Measurements from ENCODE around the gene PPBP.
A peak's percentile ranks its signal among the peaks of the same experiment; 100 is the strongest.

The PPBP gene

DNA sequence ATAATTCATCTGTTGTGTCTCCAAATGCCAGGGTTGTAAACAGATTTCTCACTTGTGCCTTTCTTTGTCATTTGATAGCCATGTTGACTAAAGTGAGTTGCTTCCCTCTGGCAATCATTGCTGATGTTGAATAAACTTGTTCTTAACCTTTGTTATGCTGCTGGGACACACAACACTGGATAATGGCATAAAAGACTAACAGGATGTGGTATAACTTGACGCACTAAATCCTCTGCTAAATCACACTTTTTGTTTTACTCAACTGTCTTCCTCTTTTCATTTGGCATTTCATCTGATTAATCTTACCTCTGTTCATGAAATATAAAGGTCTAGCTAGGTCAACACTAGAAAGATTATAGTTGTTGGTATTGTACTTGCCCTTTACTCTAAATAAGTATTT, 28.1 kb upstream of the PPBP start:
- Histone ChIP-seq H3K4me3 (ENCODE audit: low read depth in 1 of 2, low read length in 2 of 2) (no peak overlapping the region), H3K27me3 (ENCODE audit: low read depth, low read length) (no peaks in the 10 kb centered on the region), H3K9me3 (ENCODE audit: control insufficient read depth in 1 of 2, low read length in 2 of 2) (no peaks in the 10 kb centered on the region), H3K36me3 (ENCODE audit: control insufficient read depth in 1 of 2, insufficient read depth in 2 of 2, low read length in 2 of 2) (no peaks in the 10 kb centered on the region), H3K27ac (ENCODE audit: low read length) (no peak overlapping the region), H3K4me1 (ENCODE audit: control insufficient read depth in 1 of 2, insufficient read depth in 2 of 2, low read length in 2 of 2) (no peaks in the 10 kb centered on the region)

- Histone ChIP-seq H3K4me3 (ENCODE audit: low read depth in 1 of 2, low read length in 2 of 2) (no peak overlapping the region), H3K27ac (ENCODE audit: low read length) (no peak overlapping the region), H3K4me1 (ENCODE audit: control insufficient read depth in 1 of 2, insufficient read depth in 2 of 2, low read length in 2 of 2) (no peaks in the 10 kb centered on the region), H3K36me3 (ENCODE audit: control insufficient read depth in 1 of 2, insufficient read depth in 2 of 2, low read length in 2 of 2) (no peaks in the 10 kb centered on the region), H3K9me3 (ENCODE audit: control insufficient read depth in 1 of 2, low read length in 2 of 2) (no peaks in the 10 kb centered on the region), H3K27me3 (ENCODE audit: low read depth, low read length) (no peaks in the 10 kb centered on the region)
Observed at GRCh38 chr4:74015126-74015780, 27.3 kb upstream of the PPBP start.

DNA sequence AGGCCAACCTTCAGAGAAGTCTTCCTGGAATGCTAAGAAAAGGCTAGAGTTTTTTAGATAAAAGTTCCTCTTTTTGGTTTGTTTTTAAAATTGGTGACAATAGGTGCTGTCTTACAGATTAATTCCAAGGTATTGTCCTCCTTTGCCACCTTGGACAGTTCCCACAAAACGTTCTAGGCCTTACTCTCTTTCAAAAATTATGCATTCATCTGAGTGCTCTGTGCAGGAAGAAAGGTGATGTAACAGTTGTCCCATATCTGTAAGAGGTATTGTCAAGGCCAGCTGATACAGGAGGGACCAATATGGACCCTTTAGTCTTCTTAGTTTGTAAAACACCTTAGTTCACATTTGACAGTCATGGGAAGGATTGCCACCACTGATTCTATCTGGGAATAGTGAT, 26.3 kb upstream of the PPBP start:
- H3K4me3 ChIP-seq (ENCODE audit: low read depth in 1 of 2, low read length in 2 of 2), result no peak overlapping the region
- no peak overlapping the region for H3K27ac ChIP-seq (ENCODE audit: low read length)
- no peaks in the 10 kb centered on the region for H3K36me3 ChIP-seq (ENCODE audit: control insufficient read depth in 1 of 2, insufficient read depth in 2 of 2, low read length in 2 of 2)
- H3K27me3 ChIP-seq (ENCODE audit: low read depth, low read length), result no peaks in the 10 kb centered on the region
- H3K9me3 ChIP-seq (ENCODE audit: control insufficient read depth in 1 of 2, low read length in 2 of 2), result no peaks in the 10 kb centered on the region
- H3K4me1 ChIP-seq (ENCODE audit: control insufficient read depth in 1 of 2, insufficient read depth in 2 of 2, low read length in 2 of 2), result no peaks in the 10 kb centered on the region

- Histone ChIP-seq H3K27ac (ENCODE audit: low read length) (no peak overlapping the region), H3K4me1 (ENCODE audit: control insufficient read depth in 1 of 2, insufficient read depth in 2 of 2, low read length in 2 of 2) (no peaks in the 10 kb centered on the region), H3K9me3 (ENCODE audit: control insufficient read depth in 1 of 2, low read length in 2 of 2) (no peaks in the 10 kb centered on the region), H3K27me3 (ENCODE audit: low read depth, low read length) (no peaks in the 10 kb centered on the region), H3K36me3 (ENCODE audit: control insufficient read depth in 1 of 2, insufficient read depth in 2 of 2, low read length in 2 of 2) (no peaks in the 10 kb centered on the region), H3K4me3 (ENCODE audit: low read depth in 1 of 2, low read length in 2 of 2) (no peak overlapping the region)
Observed at GRCh38 chr4:74013264-74013663, 25.3 kb upstream of the PPBP start.

GRCh38 chr4:74012130-74012529, 24.1 kb upstream of the PPBP start:
- Histone ChIP-seq H3K27ac (ENCODE audit: low read length) (no peak overlapping the region), H3K9me3 (ENCODE audit: control insufficient read depth in 1 of 2, low read length in 2 of 2) (no peaks in the 10 kb centered on the region), H3K4me1 (ENCODE audit: control insufficient read depth in 1 of 2, insufficient read depth in 2 of 2, low read length in 2 of 2) (no peaks in the 10 kb centered on the region), H3K4me3 (ENCODE audit: low read depth in 1 of 2, low read length in 2 of 2) (no peak overlapping the region), H3K27me3 (ENCODE audit: low read depth, low read length) (no peaks in the 10 kb centered on the region), H3K36me3 (ENCODE audit: control insufficient read depth in 1 of 2, insufficient read depth in 2 of 2, low read length in 2 of 2) (no peaks in the 10 kb centered on the region)

GRCh38 chr4:74009307-74009706, 21.3 kb upstream of the PPBP start:
- Histone ChIP-seq H3K36me3 (ENCODE audit: control insufficient read depth in 1 of 2, insufficient read depth in 2 of 2, low read length in 2 of 2) (no peaks in the 10 kb centered on the region), H3K4me3 (ENCODE audit: low read depth in 1 of 2, low read length in 2 of 2) (no peak overlapping the region), H3K9me3 (ENCODE audit: control insufficient read depth in 1 of 2, low read length in 2 of 2) (no peaks in the 10 kb centered on the region), H3K4me1 (ENCODE audit: control insufficient read depth in 1 of 2, insufficient read depth in 2 of 2, low read length in 2 of 2) (no peaks in the 10 kb centered on the region), H3K27me3 (ENCODE audit: low read depth, low read length) (no peaks in the 10 kb centered on the region), H3K27ac (ENCODE audit: low read length) (no peak overlapping the region)

GRCh38 chr4:74006009-74006476, 18.1 kb upstream of the PPBP start:
- H3K27me3 ChIP-seq (ENCODE audit: low read depth, low read length), result no peaks in the 10 kb centered on the region
- H3K4me3 ChIP-seq (ENCODE audit: low read depth in 1 of 2, low read length in 2 of 2), result no peak overlapping the region
- no peak overlapping the region for H3K27ac ChIP-seq (ENCODE audit: low read length)
- H3K4me1 ChIP-seq (ENCODE audit: control insufficient read depth in 1 of 2, insufficient read depth in 2 of 2, low read length in 2 of 2), result no peaks in the 10 kb centered on the region
- H3K9me3 ChIP-seq (ENCODE audit: control insufficient read depth in 1 of 2, low read length in 2 of 2), result no peaks in the 10 kb centered on the region
- no peaks in the 10 kb centered on the region for H3K36me3 ChIP-seq (ENCODE audit: control insufficient read depth in 1 of 2, insufficient read depth in 2 of 2, low read length in 2 of 2)

DNA sequence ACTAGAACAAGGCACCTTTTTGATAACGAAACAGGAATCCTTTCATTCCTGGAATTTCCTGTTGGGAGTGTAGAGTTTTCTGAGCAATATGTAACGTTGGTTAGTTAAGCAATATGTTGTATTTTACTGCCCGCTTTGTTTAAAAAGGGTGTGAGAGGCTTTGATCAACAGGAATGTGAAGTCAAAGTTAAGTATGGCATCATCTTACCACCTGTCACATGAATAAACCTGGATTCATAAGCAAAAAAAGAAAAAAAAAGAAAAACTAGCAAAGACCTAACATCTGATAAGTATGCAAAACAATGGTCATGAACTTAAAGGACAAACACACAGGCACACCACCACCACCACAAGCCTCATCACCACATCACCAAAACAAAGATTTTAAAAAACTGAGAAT, 17.5 kb upstream of the PPBP start:
- Histone ChIP-seq H3K27me3 (ENCODE audit: low read depth, low read length) (no peaks in the 10 kb centered on the region), H3K4me3 (ENCODE audit: low read depth in 1 of 2, low read length in 2 of 2) (no peak overlapping the region), H3K27ac (ENCODE audit: low read length) (no peak overlapping the region), H3K36me3 (ENCODE audit: control insufficient read depth in 1 of 2, insufficient read depth in 2 of 2, low read length in 2 of 2) (no peaks in the 10 kb centered on the region), H3K9me3 (ENCODE audit: control insufficient read depth in 1 of 2, low read length in 2 of 2) (no peaks in the 10 kb centered on the region), H3K4me1 (ENCODE audit: control insufficient read depth in 1 of 2, insufficient read depth in 2 of 2, low read length in 2 of 2) (no peaks in the 10 kb centered on the region)

DNA sequence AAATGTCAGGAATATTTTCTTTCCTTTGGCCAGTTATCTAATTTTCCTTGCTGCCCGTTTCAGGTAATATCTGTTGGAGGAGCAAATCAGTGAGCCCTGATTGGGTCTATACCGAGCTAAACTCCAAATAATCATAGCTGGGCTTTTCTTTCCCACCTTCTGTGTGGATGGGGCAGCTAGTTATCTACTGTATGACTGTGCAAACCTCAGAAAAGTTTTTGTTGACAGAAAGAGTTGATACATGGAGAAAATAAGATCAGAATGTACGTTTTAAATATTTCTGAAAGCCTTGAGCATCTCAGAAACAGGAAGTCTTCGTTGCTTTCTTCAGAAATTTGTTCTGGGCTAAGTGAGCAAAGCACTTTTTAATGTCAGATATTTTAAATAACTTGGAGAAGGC, 16.7 kb upstream of the PPBP start:
- Histone ChIP-seq H3K4me3 (ENCODE audit: low read depth in 1 of 2, low read length in 2 of 2) (no peak overlapping the region), H3K36me3 (ENCODE audit: control insufficient read depth in 1 of 2, insufficient read depth in 2 of 2, low read length in 2 of 2) (no peaks in the 10 kb centered on the region), H3K27ac (ENCODE audit: low read length) (no peak overlapping the region), H3K9me3 (ENCODE audit: control insufficient read depth in 1 of 2, low read length in 2 of 2) (no peaks in the 10 kb centered on the region), H3K27me3 (ENCODE audit: low read depth, low read length) (no peaks in the 10 kb centered on the region), H3K4me1 (ENCODE audit: control insufficient read depth in 1 of 2, insufficient read depth in 2 of 2, low read length in 2 of 2) (no peaks in the 10 kb centered on the region)

- H3K9me3 ChIP-seq (ENCODE audit: control insufficient read depth in 1 of 2, low read length in 2 of 2), result no peaks in the 10 kb centered on the region
- no peaks in the 10 kb centered on the region for H3K27me3 ChIP-seq (ENCODE audit: low read depth, low read length)
- H3K36me3 ChIP-seq (ENCODE audit: control insufficient read depth in 1 of 2, insufficient read depth in 2 of 2, low read length in 2 of 2), result no peaks in the 10 kb centered on the region
- no peak overlapping the region for H3K27ac ChIP-seq (ENCODE audit: low read length)
- H3K4me3 ChIP-seq (ENCODE audit: low read depth in 1 of 2, low read length in 2 of 2), result no peak overlapping the region
- H3K4me1 ChIP-seq (ENCODE audit: control insufficient read depth in 1 of 2, insufficient read depth in 2 of 2, low read length in 2 of 2), result peaks cover 0 to 7% of the 10 kb centered on the region in 2 donors
Observed at GRCh38 chr4:74000301-74000700, 12.3 kb upstream of the PPBP start.

DNA sequence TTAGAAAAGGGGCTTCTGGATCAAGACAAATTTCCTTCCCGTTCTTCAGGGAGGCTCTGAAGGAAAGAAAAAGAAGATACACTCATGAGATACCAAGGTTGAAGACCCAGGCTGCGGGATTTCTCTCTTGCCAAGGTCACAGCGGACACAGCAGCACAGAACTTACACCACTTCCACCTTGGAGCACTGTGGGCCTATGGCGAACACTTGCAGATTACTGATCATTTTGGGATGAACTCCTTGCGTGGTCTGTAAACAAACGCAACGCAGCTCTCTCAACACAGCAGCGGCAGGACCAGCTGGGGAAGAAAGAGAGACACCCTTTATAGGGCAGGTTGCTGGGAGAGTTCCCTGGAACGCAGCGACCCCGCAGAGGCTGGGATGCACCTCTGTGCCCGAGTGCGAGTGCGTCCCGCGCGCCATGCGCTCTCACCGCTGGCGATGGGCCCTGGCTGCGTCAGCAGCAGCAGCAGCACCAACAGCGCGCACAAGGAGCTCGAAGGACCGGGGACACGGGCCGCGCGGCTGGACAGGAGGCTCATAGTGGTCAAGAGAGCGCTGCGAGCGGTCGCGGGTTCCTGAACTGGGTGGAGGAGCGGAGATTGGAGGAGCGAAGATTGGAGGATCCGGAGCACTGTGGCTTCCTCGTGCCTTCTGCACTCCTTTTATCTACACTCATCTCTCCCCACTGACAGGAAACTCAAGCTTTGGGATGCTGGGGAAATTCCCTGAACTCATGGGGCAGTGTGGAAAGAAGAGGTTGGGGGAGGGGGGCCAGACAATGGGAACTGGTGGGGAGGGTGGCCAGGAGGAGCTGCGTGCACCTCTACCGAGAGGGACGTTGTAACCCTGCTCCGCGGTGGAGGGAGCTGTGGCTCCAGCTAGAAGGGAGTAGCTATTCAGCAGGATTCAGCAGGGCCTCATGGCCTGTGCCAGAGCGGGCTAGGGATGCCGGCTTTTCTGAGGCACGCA, 10.3 kb upstream of the PPBP start, which contains the start of gene CXCL5:
Gene CXCL5 (minus strand): TSS at position 638 of the 972 bp plus-strand sequence. CDS start 96 bp downstream, at position 542.
- H3K4me1 ChIP-seq (ENCODE audit: control insufficient read depth in 1 of 2, insufficient read depth in 2 of 2, low read length in 2 of 2), result peaks cover 0 to 7% of the 10 kb centered on the region in 2 donors
- no peak within 1 kb of the TSS for H3K27ac ChIP-seq (ENCODE audit: low read length)
- no peaks in the 10 kb centered on the region for H3K27me3 ChIP-seq (ENCODE audit: low read depth, low read length)
- H3K4me3 ChIP-seq (ENCODE audit: low read depth in 1 of 2, low read length in 2 of 2), result peak within 1 kb of the TSS in 1 of 2 donors; percentile 58
- no peaks in the 10 kb centered on the region for H3K9me3 ChIP-seq (ENCODE audit: control insufficient read depth in 1 of 2, low read length in 2 of 2)
- H3K36me3 ChIP-seq (ENCODE audit: control insufficient read depth in 1 of 2, insufficient read depth in 2 of 2, low read length in 2 of 2), result no peaks in the 10 kb centered on the region
